A673 (cell line): Measurements from ENCODE around the gene RHOD.

Experiments
- EZH2 ChIP-seq: fragments of 200-600 bp; sonication (generic); IDR thresholded peaks from 2 replicates; pipeline ENCODE4 v1.6.1; 2017; ENCODE audit warnings: borderline replicate concordance, low read depth, mild to moderate bottlenecking, mixed read lengths, antibody characterized with exemption, low read length; ENCODE audit not compliant: poor library complexity, severe bottlenecking
- TF ChIP-seq, protein P1 (sequence below): fragments of 300-800, 200-600 bp; sonication (generic); conservative IDR thresholded peaks from 2 replicates; pipeline ENCODE4 v1.5.1; 2017; ENCODE audit warnings: low read depth, mild to moderate bottlenecking, antibody characterized with exemption, low read length, moderate library complexity, mixed read lengths

- TF ChIP-seq, protein P1, sequence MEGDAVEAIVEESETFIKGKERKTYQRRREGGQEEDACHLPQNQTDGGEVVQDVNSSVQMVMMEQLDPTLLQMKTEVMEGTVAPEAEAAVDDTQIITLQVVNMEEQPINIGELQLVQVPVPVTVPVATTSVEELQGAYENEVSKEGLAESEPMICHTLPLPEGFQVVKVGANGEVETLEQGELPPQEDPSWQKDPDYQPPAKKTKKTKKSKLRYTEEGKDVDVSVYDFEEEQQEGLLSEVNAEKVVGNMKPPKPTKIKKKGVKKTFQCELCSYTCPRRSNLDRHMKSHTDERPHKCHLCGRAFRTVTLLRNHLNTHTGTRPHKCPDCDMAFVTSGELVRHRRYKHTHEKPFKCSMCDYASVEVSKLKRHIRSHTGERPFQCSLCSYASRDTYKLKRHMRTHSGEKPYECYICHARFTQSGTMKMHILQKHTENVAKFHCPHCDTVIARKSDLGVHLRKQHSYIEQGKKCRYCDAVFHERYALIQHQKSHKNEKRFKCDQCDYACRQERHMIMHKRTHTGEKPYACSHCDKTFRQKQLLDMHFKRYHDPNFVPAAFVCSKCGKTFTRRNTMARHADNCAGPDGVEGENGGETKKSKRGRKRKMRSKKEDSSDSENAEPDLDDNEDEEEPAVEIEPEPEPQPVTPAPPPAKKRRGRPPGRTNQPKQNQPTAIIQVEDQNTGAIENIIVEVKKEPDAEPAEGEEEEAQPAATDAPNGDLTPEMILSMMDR = no peak
- no peak for TF ChIP-seq EZH2
Observed at GRCh38 chr11:67116758-67117105, 60.1 kb downstream of the RHOD start.
